Osteocyte (in vitro differentiated cells): ENCODE data around the gene PHF19. TPM values are rescaled to one million over a fixed set of nuclear protein-coding genes. Genes with fewer than 3 reads are reported as not detected.

Source experiments
- DNase-seq: peaks from one replicate; pipeline ENCODE4 v3.0.0; 2021; ENCODE audit warnings: mixed read lengths; ENCODE audit not compliant: unreplicated experiment; ENCODE audit errors: extremely low spot score
- H3K27ac Mint-ChIP-seq: one replicate; pipeline ENCODE4 v1.8.0; 2021; ENCODE audit warnings: mild to moderate bottlenecking, mixed read lengths; ENCODE audit not compliant: unreplicated experiment
- H3K27me3 Mint-ChIP-seq: one replicate; pipeline ENCODE4 v1.8.0; 2021; ENCODE audit warnings: mixed read lengths; ENCODE audit not compliant: unreplicated experiment
- H3K36me3 Mint-ChIP-seq: one replicate; pipeline ENCODE4 v1.8.0; 2021; ENCODE audit warnings: mixed read lengths; ENCODE audit not compliant: unreplicated experiment
- H3K4me1 Mint-ChIP-seq: one replicate; pipeline ENCODE4 v1.8.0; 2021; ENCODE audit warnings: mixed read lengths; ENCODE audit not compliant: unreplicated experiment
- H3K4me3 Mint-ChIP-seq: one replicate; pipeline ENCODE4 v1.8.0; 2021; ENCODE audit warnings: mild to moderate bottlenecking, moderate library complexity, mixed read lengths; ENCODE audit not compliant: unreplicated experiment
- H3K9me3 Mint-ChIP-seq: one replicate; pipeline ENCODE4 v1.8.0; 2021; ENCODE audit warnings: mixed read lengths; ENCODE audit not compliant: unreplicated experiment
- CTCF ChIP-seq: fragments of 200-600 bp; sonication (generic); IDR thresholded peaks from 2 replicates; pipeline ENCODE4 v1.5.0; 2021; ENCODE audit warnings: antibody characterized with exemption, mild to moderate bottlenecking, moderate library complexity
- total RNA-seq: library from RNA; stranded (reverse); gene quantifications from 2 replicates; pipeline ENCODE4 v1.2.1, GENCODE V29; 2021

Gene PHF19
- total RNA-seq, 1 donor from 2014 or later: 194 TPM

GRCh38 chr9:120865809-120866208 is 11.2 kb downstream of the PHF19 start:
- DNase-seq: no peak
- Mint-ChIP-seq H3K9me3 (no peaks in the 10 kb centered on the region), H3K4me1 (peaks cover 14% of the 10 kb centered on the region), H3K27me3 (no peaks in the 10 kb centered on the region), H3K27ac (peak overlapping the region; percentile 27), H3K4me3 (no peak overlapping the region), H3K36me3 (peaks cover 38% of the 10 kb centered on the region)
- TF ChIP-seq CTCF: no peak

- no peak for TF ChIP-seq CTCF
- no peak for DNase-seq
- Mint-ChIP-seq H3K27me3 (no peaks in the 10 kb centered on the region), H3K27ac (peak overlapping the region; percentile 27), H3K4me1 (peaks cover 12% of the 10 kb centered on the region), H3K9me3 (no peaks in the 10 kb centered on the region), H3K36me3 (peaks cover 44% of the 10 kb centered on the region), H3K4me3 (no peak overlapping the region)
These were observed 11.8 kb downstream of the PHF19 start for GRCh38 chr9:120865176-120865575.

DNA sequence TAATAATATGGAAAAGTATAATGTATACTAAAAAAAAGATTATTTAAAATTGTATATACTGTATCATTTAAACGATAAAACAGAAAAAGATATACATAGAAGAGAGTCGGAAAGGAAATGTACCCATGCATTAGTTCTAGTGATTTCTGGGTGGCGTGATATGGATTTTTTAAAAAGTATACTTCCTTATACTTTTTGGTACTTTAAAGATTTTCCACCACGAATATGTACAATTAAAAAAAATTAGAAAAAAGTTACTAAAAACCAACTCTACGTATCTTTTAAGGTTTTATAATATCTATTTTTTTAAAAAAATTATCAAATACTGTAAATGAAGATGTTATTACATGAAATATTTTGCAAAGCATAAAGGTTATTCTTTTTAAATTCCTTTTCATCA is 12.3 kb downstream of the PHF19 start:
- H3K4me1 Mint-ChIP-seq: peaks cover 8% of the 10 kb centered on the region
- DNase-seq: no peak
- peaks cover 48% of the 10 kb centered on the region for H3K36me3 Mint-ChIP-seq
- H3K27me3 Mint-ChIP-seq: no peaks in the 10 kb centered on the region
- TF ChIP-seq CTCF: no peak
- no peaks in the 10 kb centered on the region for H3K9me3 Mint-ChIP-seq
- H3K27ac Mint-ChIP-seq: no peak overlapping the region
- no peak overlapping the region for H3K4me3 Mint-ChIP-seq

GRCh38 chr9:120863833-120864232 is 13.2 kb downstream of the PHF19 start:
- Mint-ChIP-seq H3K27ac (no peak overlapping the region), H3K9me3 (no peaks in the 10 kb centered on the region), H3K4me3 (no peak overlapping the region), H3K4me1 (no peaks in the 10 kb centered on the region), H3K36me3 (peaks cover 43% of the 10 kb centered on the region), H3K27me3 (no peaks in the 10 kb centered on the region)
- no peak for TF ChIP-seq CTCF
- DNase-seq: no peak

DNA sequence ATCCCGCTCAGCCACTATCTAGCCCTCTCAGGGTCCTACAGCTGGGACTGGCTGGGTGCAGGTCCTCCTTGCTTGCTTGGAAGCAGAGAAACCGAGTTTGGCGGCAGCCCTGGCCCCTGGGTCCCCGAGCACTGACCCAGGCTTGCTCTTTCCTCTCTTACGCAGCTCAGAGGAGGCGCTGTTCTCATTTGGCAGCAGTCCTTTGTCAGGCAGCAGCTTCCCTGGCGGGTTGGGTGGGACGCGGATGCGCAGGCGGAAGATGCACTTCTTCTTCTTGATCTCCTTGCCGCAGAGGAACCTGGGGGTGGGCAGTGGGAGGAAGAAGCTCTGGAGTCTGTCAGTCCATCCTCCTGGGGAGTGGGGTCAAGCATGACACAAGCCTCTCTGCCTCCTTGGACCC is 14.5 kb downstream of the PHF19 start:
- DNase-seq: no peak
- Mint-ChIP-seq H3K36me3 (peaks cover 50% of the 10 kb centered on the region), H3K9me3 (no peaks in the 10 kb centered on the region), H3K4me1 (no peaks in the 10 kb centered on the region), H3K27ac (no peak overlapping the region), H3K4me3 (no peak overlapping the region), H3K27me3 (no peaks in the 10 kb centered on the region)
- TF ChIP-seq CTCF: no peak
